HepG2 (cell line): ENCODE measurements around the gene PLEKHG2. TPM values are rescaled to one million over a fixed set of nuclear protein-coding genes. Genes with fewer than 3 reads are reported as not detected.

ENCODE experiments used
- ARNTL ChIP-seq: sonication (generic); formaldehyde crosslinking; IDR thresholded peaks from 2 replicates; pipeline ENCODE4 v1.4.0; 2020; ENCODE audit warnings: mild to moderate bottlenecking, missing genetic modification reagents
- CBX1 ChIP-seq: IDR thresholded peaks from one replicate; pipeline ENCODE4 v1.6.1; 2016; ENCODE audit warnings: antibody characterized with exemption, low read depth
- NFYB ChIP-seq: sonication (generic); formaldehyde crosslinking; IDR thresholded peaks from 2 replicates; pipeline ENCODE4 v1.4.0; 2020; ENCODE audit warnings: missing genetic modification reagents
- NRL ChIP-seq: sonication (generic); formaldehyde crosslinking; IDR thresholded peaks from 2 replicates; pipeline ENCODE4 v1.5.0; 2020; ENCODE audit warnings: missing genetic modification reagents, mild to moderate bottlenecking, moderate library complexity, borderline replicate concordance
- PTBP1 ChIP-seq: fragments of 200-400 bp; formaldehyde crosslinking; IDR thresholded peaks from 2 replicates; pipeline ENCODE4 v1.6.1; 2018; ENCODE audit warnings: low read length, low read depth; ENCODE audit not compliant: poor library complexity, severe bottlenecking
- SAP130 ChIP-seq: IDR thresholded peaks from 2 replicates; pipeline ENCODE4 v1.6.1; 2016; ENCODE audit warnings: low read depth
- ZBTB37 ChIP-seq: sonication (generic); formaldehyde crosslinking; IDR thresholded peaks from 2 replicates; pipeline ENCODE4 v1.4.0; 2020; ENCODE audit warnings: mild to moderate bottlenecking, missing genetic modification reagents
- ZFY ChIP-seq: sonication (generic); formaldehyde crosslinking; IDR thresholded peaks from 2 replicates; pipeline ENCODE4 v1.4.0; 2020; ENCODE audit warnings: missing genetic modification reagents
- ZNF275 ChIP-seq: sonication (generic); formaldehyde crosslinking; IDR thresholded peaks from 2 replicates; pipeline ENCODE4 v1.8.0; 2022; ENCODE audit warnings: missing genetic modification reagents, mild to moderate bottlenecking, inconsistent platforms, borderline replicate concordance
- ZNF33B ChIP-seq: sonication (generic); formaldehyde crosslinking; IDR thresholded peaks from 2 replicates; pipeline ENCODE4 v1.5.1; 2020; ENCODE audit warnings: mild to moderate bottlenecking, missing genetic modification reagents
- ZNF414 ChIP-seq: sonication (generic); formaldehyde crosslinking; IDR thresholded peaks from 2 replicates; pipeline ENCODE4 v1.5.0; 2020; ENCODE audit warnings: missing genetic modification reagents
- ZNF484 ChIP-seq: sonication (generic); formaldehyde crosslinking; IDR thresholded peaks from 2 replicates; pipeline ENCODE4 v1.5.1; 2020; ENCODE audit warnings: mild to moderate bottlenecking, low read depth, missing genetic modification reagents, borderline replicate concordance
- ZNF562 ChIP-seq: sonication (generic); formaldehyde crosslinking; IDR thresholded peaks from 2 replicates; pipeline ENCODE4 v1.8.0; 2022; ENCODE audit warnings: missing genetic modification reagents, borderline replicate concordance
- ZNF646 ChIP-seq: sonication (generic); formaldehyde crosslinking; IDR thresholded peaks from 2 replicates; pipeline ENCODE4 v1.9.0; 2021; ENCODE audit warnings: mild to moderate bottlenecking, missing genetic modification reagents
- ZNF724P ChIP-seq: sonication (generic); formaldehyde crosslinking; IDR thresholded peaks from 2 replicates; pipeline ENCODE4 v1.8.0; 2022; ENCODE audit warnings: missing genetic modification reagents, borderline replicate concordance
- ZSCAN21 ChIP-seq: sonication (generic); formaldehyde crosslinking; IDR thresholded peaks from 2 replicates; pipeline ENCODE4 v1.8.0; 2022; ENCODE audit warnings: mild to moderate bottlenecking, missing genetic modification reagents, moderate library complexity, borderline replicate concordance
- polyA plus RNA-seq, 8 experiments: library from polyadenylated mRNA; depleted of rRNA in 3 of 8; stranded (reverse) in 7 of 8; unstranded in 1 of 8; fragments of >200 nt; fragmentation: Illumina TruSeq in 4 of 8; extraction: Trizol in 4 of 8; gene quantifications; 2 replicates each; pipeline versions ENCODE4 v1.2.1 to v1.2.3, GENCODE V29; 2011 to 2016; ENCODE audit warnings: low read depth in 4 of 8, missing spikeins in 1 of 8, mixed read lengths in 1 of 8; ENCODE audit not compliant: insufficient read depth in 1 of 8
- total RNA-seq, 5 experiments: library from RNA; depleted of rRNA; stranded (reverse); fragments of >200 nt; fragmentation: Illumina TruSeq; extraction: Trizol; gene quantifications; 2 replicates each; pipeline ENCODE4 v1.2.3, GENCODE V29; 2016; ENCODE audit warnings: low read depth in 1 of 5

The PLEKHG2 gene
- total and polyA plus RNA-seq, 2 of the 13 experiments (the other 11 are each of a cell fraction or from before 2014, with no cell fraction given) = 3.6 to 6.8 TPM

DNA sequence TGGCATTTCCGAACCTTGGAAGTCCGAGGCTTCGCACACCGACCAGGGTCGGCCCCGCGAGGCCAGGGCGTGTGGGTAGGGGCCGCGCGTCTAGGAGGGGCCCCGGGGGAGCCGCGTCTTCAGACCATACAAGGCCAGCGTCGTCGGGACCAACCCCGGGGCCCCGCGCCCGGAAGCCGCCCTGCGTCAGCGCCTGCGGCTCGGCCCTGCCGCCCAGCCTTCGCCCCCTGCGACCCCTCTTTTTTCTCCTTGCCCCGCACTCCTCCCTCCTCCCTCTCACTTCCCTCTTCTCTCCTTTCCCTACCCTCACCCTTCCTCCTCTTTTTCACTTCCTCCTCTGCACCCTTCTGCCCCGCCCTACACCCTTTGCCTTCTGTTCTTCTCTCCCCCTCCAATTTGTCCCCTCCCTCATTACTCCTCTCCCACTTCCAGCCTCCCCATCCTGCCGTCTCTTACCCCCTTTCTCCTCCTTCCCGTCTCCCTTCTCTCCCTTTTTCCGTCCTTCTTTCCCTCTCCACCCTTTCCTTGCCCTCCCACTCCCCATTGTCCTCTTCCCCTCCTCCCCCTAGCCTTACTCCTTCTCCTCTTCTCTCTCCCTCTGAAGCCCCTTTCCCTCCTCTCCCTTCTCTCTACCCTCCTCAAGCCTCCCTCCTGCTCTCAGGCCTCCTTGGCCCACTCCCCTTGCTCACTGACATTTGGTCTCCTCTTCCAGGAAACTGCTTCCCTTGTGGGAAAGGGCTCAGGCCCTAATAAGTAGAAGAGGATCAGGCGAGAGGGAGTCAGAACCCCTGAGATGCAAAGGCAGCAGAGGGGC lies 2.2 kb upstream of the PLEKHG2 start (continued):
- no peak for TF ChIP-seq ZNF646 (CRISPR knock-in tag)
- TF ChIP-seq ZNF724P (CRISPR knock-in tag) = no peak
- no peak; the same call in 1 of the 2 replicates for TF ChIP-seq SAP130 (CRISPR knock-in tag)
- no peak for TF ChIP-seq ARNTL
- TF ChIP-seq NRL (CRISPR knock-in tag) = no peak
- TF ChIP-seq ZSCAN21 (CRISPR knock-in tag) = no peak
- no peak for TF ChIP-seq ZNF33B
- TF ChIP-seq ZNF484 (CRISPR knock-in tag) = no peak
- TF ChIP-seq PTBP1 = no peak
- no peak; the same call in 1 of the 2 replicates for TF ChIP-seq NFYB (CRISPR knock-in tag)
- TF ChIP-seq ZFY (CRISPR knock-in tag) = no peak; the same call in 1 of the 2 replicates
- TF ChIP-seq ZNF562 = no peak
- no peak for TF ChIP-seq CBX1
- TF ChIP-seq ZNF275 (CRISPR knock-in tag) = peak; percentile 6; the same call in 1 of the 2 replicates
- TF ChIP-seq ZBTB37 (CRISPR knock-in tag) = no peak
- no peak for TF ChIP-seq ZNF414
